DMS 273 (cell line): Measurements from ENCODE around the gene RICTOR.

Experiments used
- DNase-seq: peaks from one replicate; lab custom pipeline; 2025; ENCODE audit not compliant: unreplicated experiment; lab: John Stamatoyannopoulos, UW

RICTOR gene

GRCh38 chr5:39074017-39074814 is at the start of gene RICTOR:
Gene RICTOR (minus strand): TSS chr5:39074399. CDS start chr5:39074377, 22 bp downstream.
- peak; percentile 97 for DNase-seq

GRCh38 chr5:39121922-39122321 is 47.7 kb upstream of the RICTOR start:
- no peak for DNase-seq

- no peak for DNase-seq
These were observed 47.1 kb upstream of the RICTOR start for GRCh38 chr5:39121315-39121714.

- no peak for DNase-seq
These were observed 45.8 kb upstream of the RICTOR start for GRCh38 chr5:39120052-39120420.

- DNase-seq: no peak
These were observed 45.3 kb upstream of the RICTOR start for GRCh38 chr5:39119404-39120051.

- no peak for DNase-seq
These were observed 44.4 kb upstream of the RICTOR start for GRCh38 chr5:39118638-39119037.

- DNase-seq: no peak
These were observed 43.2 kb upstream of the RICTOR start for GRCh38 chr5:39117401-39117800.

- DNase-seq: no peak
These were observed 42.4 kb upstream of the RICTOR start for GRCh38 chr5:39116344-39117170.

- DNase-seq: no peak
These were observed 41.6 kb upstream of the RICTOR start for GRCh38 chr5:39115644-39116343.

- DNase-seq: no peak
These were observed 40.0 kb upstream of the RICTOR start for GRCh38 chr5:39114155-39114554.

- DNase-seq: no peak
These were observed 39.3 kb upstream of the RICTOR start for GRCh38 chr5:39113354-39113953.

GRCh38 chr5:39109606-39110005 is 35.4 kb upstream of the RICTOR start:
- DNase-seq: no peak

- peak; percentile 43 for DNase-seq
These were observed 34.8 kb upstream of the RICTOR start for GRCh38 chr5:39108987-39109386.

- DNase-seq: no peak
These were observed 33.2 kb upstream of the RICTOR start for GRCh38 chr5:39107350-39107749.

- DNase-seq: no peak
These were observed 32.1 kb upstream of the RICTOR start for GRCh38 chr5:39106322-39106721.

- DNase-seq: no peak
These were observed 30.0 kb upstream of the RICTOR start for GRCh38 chr5:39104221-39104620.

- no peak for DNase-seq
These were observed 28.5 kb upstream of the RICTOR start for GRCh38 chr5:39102684-39103155.

- DNase-seq: no peak
These were observed 26.7 kb upstream of the RICTOR start for GRCh38 chr5:39100851-39101396.

- no peak for DNase-seq
These were observed 26.2 kb upstream of the RICTOR start for GRCh38 chr5:39100301-39100850.

GRCh38 chr5:39099831-39100230 is 25.6 kb upstream of the RICTOR start:
- DNase-seq: no peak
